GM12878 (cell line): Measurements from ENCODE around the gene CNTN4. TPM values are rescaled to one million over a fixed set of nuclear protein-coding genes. Genes with fewer than 3 reads are reported as not detected.

ENCODE experiments used
- ATAC-seq: fragments of 200-7000 bp; cut with Tn5 transposase; 3 replicates; pipeline ENCODE4 v1.9.1; 2020; ENCODE audit warnings: mild to moderate bottlenecking, moderate library complexity
- BruUV-seq: library from RNA; stranded (reverse); fragments of 400-500 nt; replicated peaks from 2 replicates; lab custom pipeline; 2021; lab: Mats Ljungman, UMichigan
- CTCF ChIA-PET: fragments of 300-600 bp; sonication (Branson Sonifier 250); formaldehyde crosslinking; extraction: SDS; loops from one replicate; lab custom pipeline; 2021; ENCODE audit warnings: inconsistent platforms; lab: Yijun Ruan, JAX
- POLR2A ChIA-PET: fragments of 350-600 bp; formaldehyde crosslinking; extraction: SDS; loops from one replicate; lab custom pipeline; 2021; ENCODE audit warnings: inconsistent platforms; lab: Charles Lee
- RAD21 ChIA-PET: fragments of 300-600 bp; sonication (Branson Sonifier 250); formaldehyde crosslinking; loops from one replicate; lab custom pipeline; 2023; ENCODE audit warnings: antibody characterized with exemption; ENCODE audit not compliant: unreplicated experiment; lab: Charles Lee
- SMC1A ChIA-PET: fragments of 300-600 bp; sonication (Branson Sonifier 250); formaldehyde crosslinking; loops from one replicate; lab custom pipeline; 2023; ENCODE audit not compliant: unreplicated experiment, uncharacterized antibody; lab: Charles Lee
- DNase-seq: peaks from one replicate; pipeline ENCODE4 v3.0.0-alpha.2; 2011; ENCODE audit warnings: low read depth, low spot score
- FAIRE-seq: peaks from 3 replicates; lab custom pipeline; 2011; peaks lifted over from hg19 to GRCh38; lab: Jason Lieb, UNC
- H2AFZ ChIP-seq: 2 replicates; pipeline ENCODE4 v1.6.0; 2011; ENCODE audit warnings: low read depth, low read length, control low read depth; ENCODE audit not compliant: control insufficient read depth
- H3K27ac ChIP-seq: 2 replicates; pipeline ENCODE4 v1.5.1; 2011; ENCODE audit warnings: control low read depth; ENCODE audit not compliant: control insufficient read depth, insufficient read depth
- H3K27me3 ChIP-seq, 2 experiments: replicated peaks in 1 of 2; 2 replicates each; pipeline versions ENCODE4 v1.6.0 to v1.6.1; 2011; ENCODE audit warnings: low read length in 1 of 2; ENCODE audit not compliant: control insufficient read depth in 2 of 2, insufficient read depth in 2 of 2
- H3K36me3 ChIP-seq, 2 experiments: 2 replicates each; pipeline ENCODE4 v1.5.1; 2011; ENCODE audit warnings: low read length in 1 of 2; ENCODE audit not compliant: control insufficient read depth in 2 of 2, insufficient read depth in 2 of 2
- H3K4me1 ChIP-seq: 2 replicates; pipeline ENCODE4 v1.6.1; 2011; ENCODE audit warnings: mild to moderate bottlenecking, low read length, moderate library complexity, mixed read lengths; ENCODE audit not compliant: control insufficient read depth, insufficient read depth
- H3K4me2 ChIP-seq: 2 replicates; pipeline ENCODE4 v1.6.0; 2011; ENCODE audit warnings: control low read depth; ENCODE audit not compliant: control insufficient read depth, insufficient read depth
- H3K4me3 ChIP-seq: fragments of 200-600 bp; sonication (generic); 2 replicates; pipeline ENCODE4 v1.5.1; 2016
- H3K79me2 ChIP-seq: 2 replicates; pipeline ENCODE4 v1.6.0; 2011; ENCODE audit warnings: low read length; ENCODE audit not compliant: control insufficient read depth, insufficient read depth
- H3K9ac ChIP-seq: 2 replicates; pipeline ENCODE4 v1.8.0; 2011; ENCODE audit warnings: low read length, control low read depth, mixed read lengths; ENCODE audit not compliant: control insufficient read depth, insufficient read depth
- H3K9me3 ChIP-seq: replicated peaks from 3 replicates; pipeline ENCODE4 v1.5.1; 2011; ENCODE audit warnings: mild to moderate bottlenecking, low read length; ENCODE audit not compliant: control insufficient read depth, insufficient read depth
- H4K20me1 ChIP-seq: 2 replicates; pipeline ENCODE4 v1.6.0; 2011; ENCODE audit not compliant: control insufficient read depth, insufficient read depth
- CHD2 ChIP-seq: IDR thresholded peaks from 2 replicates; pipeline ENCODE4 v1.6.1; 2011; ENCODE audit warnings: low read depth, low read length, improper control_type of control experiment, borderline replicate concordance
- CHD4 ChIP-seq: fragments of 200-600 bp; sonication (generic); IDR thresholded peaks from 2 replicates; pipeline ENCODE4 v1.6.1; 2016; ENCODE audit warnings: mild to moderate bottlenecking
- EED ChIP-seq: sonication (generic); IDR thresholded peaks from 2 replicates; pipeline ENCODE4 v1.6.1; 2016; ENCODE audit warnings: antibody characterized with exemption, low read depth
- HDGF ChIP-seq: fragments of 450-650 bp; IDR thresholded peaks from 2 replicates; pipeline ENCODE4 v1.6.1; 2016; ENCODE audit warnings: antibody characterized with exemption
- MYB ChIP-seq: fragments of 150-350 bp; IDR thresholded peaks from 2 replicates; pipeline ENCODE4 v1.6.1; 2014; ENCODE audit warnings: mild to moderate bottlenecking, low read depth, low read length, borderline replicate concordance
- NFXL1 ChIP-seq: fragments of 450-650 bp; IDR thresholded peaks from 2 replicates; pipeline ENCODE4 v1.6.1; 2017; ENCODE audit warnings: antibody characterized with exemption, mild to moderate bottlenecking, borderline replicate concordance
- POU2F2 ChIP-seq: IDR thresholded peaks from 3 replicates; pipeline ENCODE4 v1.6.1; 2011; ENCODE audit warnings: low read depth, mild to moderate bottlenecking, low read length, borderline replicate concordance
- RUNX3 ChIP-seq: IDR thresholded peaks from 2 replicates; pipeline ENCODE4 v1.6.1; 2012; ENCODE audit warnings: low read length, inconsistent platforms
- YY1 ChIP-seq: IDR thresholded peaks from 2 replicates; pipeline ENCODE4 v1.6.1; 2011; ENCODE audit warnings: low read depth, mild to moderate bottlenecking, low read length
- ZZZ3 ChIP-seq: IDR thresholded peaks from 2 replicates; pipeline ENCODE4 v1.6.1; 2011; ENCODE audit warnings: low read depth; ENCODE audit not compliant: control insufficient read depth, insufficient read length
- in situ Hi-C: fragments of 300-500 bp; cut with MboI; formaldehyde crosslinking; loops from 9 replicates; pipeline ENCODE4 v1.14.3; 2018; ENCODE audit warnings: mixed read lengths
- intact Hi-C: fragments of 100-400 bp; cut with micrococcal nuclease; formaldehyde crosslinking; loops from one replicate; pipeline ENCODE4 v1.14.2; 2022; ENCODE audit not compliant: unreplicated experiment
- polyA plus RNA-seq, 11 experiments: library from polyadenylated mRNA; depleted of rRNA in 4 of 11; unstranded in 6 of 11; stranded (reverse) in 5 of 11; fragments of >200 nt; fragmentation: Nextera tagmentation in 4 of 11; fragmentation: Illumina TruSeq in 1 of 11; extraction: Ambion mirVana in 4 of 11; extraction: Trizol in 1 of 11; gene quantifications; 1 replicate in 1 of 11; 2 replicates in 10 of 11; pipeline versions ENCODE4 v1.2.1 to v1.2.3, GENCODE V29; 2011 to 2016; ENCODE audit warnings: inconsistent platforms in 2 of 11, missing spikeins in 2 of 11, low read depth in 1 of 11
- total RNA-seq, 4 experiments: library from RNA; depleted of rRNA in 3 of 4; stranded (reverse); fragments of >200 nt in 3 of 4; fragmentation: Illumina TruSeq in 1 of 4; extraction: Trizol in 1 of 4; gene quantifications; 2 replicates each; pipeline versions ENCODE4 v1.2.1 to v1.2.3, GENCODE V29; 2013 to 2021
- TF ChIP-seq, protein P1 (sequence below): IDR thresholded peaks from 2 replicates; pipeline ENCODE4 v1.6.1; 2012; ENCODE audit warnings: mild to moderate bottlenecking, low read depth, low read length
- TF ChIP-seq, protein P2 (sequence below): fragments of 450-650 bp; formaldehyde crosslinking; IDR thresholded peaks from 2 replicates; pipeline ENCODE4 v1.4.0; 2020; ENCODE audit warnings: mild to moderate bottlenecking, moderate library complexity
- TF ChIP-seq, protein P3 (sequence below): fragments of 450-650 bp; IDR thresholded peaks from 2 replicates; pipeline ENCODE4 v1.6.1; 2016; ENCODE audit warnings: mild to moderate bottlenecking

CNTN4 gene
- total and polyA plus RNA-seq, 10 of the 15 experiments (the other 5 are each of a cell fraction or from before 2014, with no cell fraction given) = 0.05 to 0.43 (median 0.15) TPM; not detected in 1

DNA sequence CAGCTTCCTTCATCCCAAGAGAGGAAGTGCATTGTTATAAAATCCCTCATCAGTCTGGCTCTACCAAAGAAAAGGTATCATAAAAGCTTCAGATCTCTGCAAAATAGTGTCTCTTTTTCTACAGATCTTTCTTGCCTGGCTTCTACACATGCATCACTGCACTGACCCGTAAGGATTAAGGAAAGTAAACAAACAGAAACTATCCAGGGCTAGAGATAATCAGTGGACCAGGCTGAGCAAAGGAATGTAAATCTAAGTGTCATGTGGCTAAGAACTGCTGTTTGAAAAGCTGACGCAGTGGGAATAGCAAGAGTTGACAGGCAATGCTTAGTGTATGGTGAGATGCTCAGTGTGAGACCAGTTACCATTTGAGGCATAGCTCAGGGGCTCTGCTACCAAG is 671.8 kb downstream of the CNTN4 start (continued):
- TF ChIP-seq, protein P1, sequence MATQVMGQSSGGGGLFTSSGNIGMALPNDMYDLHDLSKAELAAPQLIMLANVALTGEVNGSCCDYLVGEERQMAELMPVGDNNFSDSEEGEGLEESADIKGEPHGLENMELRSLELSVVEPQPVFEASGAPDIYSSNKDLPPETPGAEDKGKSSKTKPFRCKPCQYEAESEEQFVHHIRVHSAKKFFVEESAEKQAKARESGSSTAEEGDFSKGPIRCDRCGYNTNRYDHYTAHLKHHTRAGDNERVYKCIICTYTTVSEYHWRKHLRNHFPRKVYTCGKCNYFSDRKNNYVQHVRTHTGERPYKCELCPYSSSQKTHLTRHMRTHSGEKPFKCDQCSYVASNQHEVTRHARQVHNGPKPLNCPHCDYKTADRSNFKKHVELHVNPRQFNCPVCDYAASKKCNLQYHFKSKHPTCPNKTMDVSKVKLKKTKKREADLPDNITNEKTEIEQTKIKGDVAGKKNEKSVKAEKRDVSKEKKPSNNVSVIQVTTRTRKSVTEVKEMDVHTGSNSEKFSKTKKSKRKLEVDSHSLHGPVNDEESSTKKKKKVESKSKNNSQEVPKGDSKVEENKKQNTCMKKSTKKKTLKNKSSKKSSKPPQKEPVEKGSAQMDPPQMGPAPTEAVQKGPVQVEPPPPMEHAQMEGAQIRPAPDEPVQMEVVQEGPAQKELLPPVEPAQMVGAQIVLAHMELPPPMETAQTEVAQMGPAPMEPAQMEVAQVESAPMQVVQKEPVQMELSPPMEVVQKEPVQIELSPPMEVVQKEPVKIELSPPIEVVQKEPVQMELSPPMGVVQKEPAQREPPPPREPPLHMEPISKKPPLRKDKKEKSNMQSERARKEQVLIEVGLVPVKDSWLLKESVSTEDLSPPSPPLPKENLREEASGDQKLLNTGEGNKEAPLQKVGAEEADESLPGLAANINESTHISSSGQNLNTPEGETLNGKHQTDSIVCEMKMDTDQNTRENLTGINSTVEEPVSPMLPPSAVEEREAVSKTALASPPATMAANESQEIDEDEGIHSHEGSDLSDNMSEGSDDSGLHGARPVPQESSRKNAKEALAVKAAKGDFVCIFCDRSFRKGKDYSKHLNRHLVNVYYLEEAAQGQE = no peak
- TF ChIP-seq, all 136 proteins: peak for 0

DNA sequence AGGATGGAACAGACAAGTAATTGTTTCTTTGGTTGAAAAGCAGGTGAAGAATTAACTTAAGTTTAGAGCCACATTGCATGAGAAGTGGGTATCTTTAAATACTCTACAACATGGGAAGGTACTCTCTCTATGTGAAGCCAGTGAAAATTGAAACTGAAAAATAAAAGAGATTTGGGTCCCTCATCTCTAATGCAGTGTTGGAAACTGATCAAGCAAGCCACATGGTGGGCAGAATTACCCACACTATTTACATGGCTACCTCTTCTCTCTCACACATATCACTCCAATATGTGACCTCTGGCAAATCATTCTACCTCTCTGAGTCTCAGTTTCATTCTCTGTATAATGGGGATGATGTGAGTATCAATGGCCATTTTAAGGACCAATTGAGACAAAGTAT is 672.5 kb downstream of the CNTN4 start:
- H3K27me3 ChIP-seq = peaks cover 0 to 2% of the 10 kb centered on the region in 2 experiments; a peak in 1 of 4 replicates
- FAIRE-seq (no peak), ATAC-seq (peak; percentile 70), DNase-seq (peak; percentile 39)
- no peaks in the 10 kb centered on the region; the same call in 2 of the 3 replicates for H3K9me3 ChIP-seq
- intact Hi-C loops (no loop called here), in situ Hi-C loops (no loop called here)
- TF ChIP-seq, protein P2, sequence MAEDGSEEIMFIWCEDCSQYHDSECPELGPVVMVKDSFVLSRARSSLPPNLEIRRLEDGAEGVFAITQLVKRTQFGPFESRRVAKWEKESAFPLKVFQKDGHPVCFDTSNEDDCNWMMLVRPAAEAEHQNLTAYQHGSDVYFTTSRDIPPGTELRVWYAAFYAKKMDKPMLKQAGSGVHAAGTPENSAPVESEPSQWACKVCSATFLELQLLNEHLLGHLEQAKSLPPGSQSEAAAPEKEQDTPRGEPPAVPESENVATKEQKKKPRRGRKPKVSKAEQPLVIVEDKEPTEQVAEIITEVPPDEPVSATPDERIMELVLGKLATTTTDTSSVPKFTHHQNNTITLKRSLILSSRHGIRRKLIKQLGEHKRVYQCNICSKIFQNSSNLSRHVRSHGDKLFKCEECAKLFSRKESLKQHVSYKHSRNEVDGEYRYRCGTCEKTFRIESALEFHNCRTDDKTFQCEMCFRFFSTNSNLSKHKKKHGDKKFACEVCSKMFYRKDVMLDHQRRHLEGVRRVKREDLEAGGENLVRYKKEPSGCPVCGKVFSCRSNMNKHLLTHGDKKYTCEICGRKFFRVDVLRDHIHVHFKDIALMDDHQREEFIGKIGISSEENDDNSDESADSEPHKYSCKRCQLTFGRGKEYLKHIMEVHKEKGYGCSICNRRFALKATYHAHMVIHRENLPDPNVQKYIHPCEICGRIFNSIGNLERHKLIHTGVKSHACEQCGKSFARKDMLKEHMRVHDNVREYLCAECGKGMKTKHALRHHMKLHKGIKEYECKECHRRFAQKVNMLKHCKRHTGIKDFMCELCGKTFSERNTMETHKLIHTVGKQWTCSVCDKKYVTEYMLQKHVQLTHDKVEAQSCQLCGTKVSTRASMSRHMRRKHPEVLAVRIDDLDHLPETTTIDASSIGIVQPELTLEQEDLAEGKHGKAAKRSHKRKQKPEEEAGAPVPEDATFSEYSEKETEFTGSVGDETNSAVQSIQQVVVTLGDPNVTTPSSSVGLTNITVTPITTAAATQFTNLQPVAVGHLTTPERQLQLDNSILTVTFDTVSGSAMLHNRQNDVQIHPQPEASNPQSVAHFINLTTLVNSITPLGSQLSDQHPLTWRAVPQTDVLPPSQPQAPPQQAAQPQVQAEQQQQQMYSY (CRISPR knock-in tag) = no peak
- no peak for TF ChIP-seq YY1
- TF ChIP-seq RUNX3 = peak; percentile 61; the same call in 1 of the 2 replicates
- no peak for TF ChIP-seq ZZZ3
- TF ChIP-seq MYB = no peak
- TF ChIP-seq NFXL1 = no peak
- 0 out of 3 replicates have a peak, but pooled peaks have one; percentile 37 for TF ChIP-seq POU2F2
- TF ChIP-seq CHD2 = no peak
- TF ChIP-seq EED = no peak
- TF ChIP-seq, protein P3, sequence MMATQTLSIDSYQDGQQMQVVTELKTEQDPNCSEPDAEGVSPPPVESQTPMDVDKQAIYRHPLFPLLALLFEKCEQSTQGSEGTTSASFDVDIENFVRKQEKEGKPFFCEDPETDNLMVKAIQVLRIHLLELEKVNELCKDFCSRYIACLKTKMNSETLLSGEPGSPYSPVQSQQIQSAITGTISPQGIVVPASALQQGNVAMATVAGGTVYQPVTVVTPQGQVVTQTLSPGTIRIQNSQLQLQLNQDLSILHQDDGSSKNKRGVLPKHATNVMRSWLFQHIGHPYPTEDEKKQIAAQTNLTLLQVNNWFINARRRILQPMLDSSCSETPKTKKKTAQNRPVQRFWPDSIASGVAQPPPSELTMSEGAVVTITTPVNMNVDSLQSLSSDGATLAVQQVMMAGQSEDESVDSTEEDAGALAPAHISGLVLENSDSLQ = no peak
- TF ChIP-seq HDGF = no peak
- TF ChIP-seq CHD4 = no peak
- ChIA-PET POLR2A (no interaction called here), CTCF (no interaction called here), RAD21 (no interaction called here), SMC1A (no interaction called here)
- H3K4me3 ChIP-seq = no peak overlapping the region
- H3K36me3 ChIP-seq = no peaks in the 10 kb centered on the region
- H3K9ac ChIP-seq = no peak overlapping the region
- no TSS peak for BruUV-seq
- H4K20me1 ChIP-seq = no peaks in the 10 kb centered on the region
- H2AFZ ChIP-seq = no peak overlapping the region
- H3K27ac ChIP-seq = no peak overlapping the region
- H3K79me2 ChIP-seq = no peaks in the 10 kb centered on the region
- no peaks in the 10 kb centered on the region for H3K4me1 ChIP-seq
- H3K4me2 ChIP-seq = no peak overlapping the region
